GM10248 (cell line): ENCODE results near the gene SLC37A1.
A peak's percentile ranks its signal among the peaks of the same experiment; 100 is the strongest.
"Not testable (repeated sequence)": the region's sequence is repeated elsewhere in the genome, so short reads cannot be mapped to it uniquely, and the experiment has no call there.

Source experiments
- CTCF ChIA-PET: fragments of 300-600 bp; sonication (Branson Sonifier 250); formaldehyde crosslinking; extraction: SDS; loops from one replicate; lab custom pipeline; 2021; ENCODE audit warnings: antibody characterized with exemption; lab: Yijun Ruan, JAX
- POLR2A ChIA-PET: fragments of 350-650 bp; sonication (Branson Sonifier 250); formaldehyde crosslinking; extraction: SDS; loops from one replicate; lab custom pipeline; 2020; ENCODE audit warnings: antibody characterized with exemption; lab: Yijun Ruan, JAX
- DNase-seq: peaks from one replicate; pipeline ENCODE4 v3.0.0; 2012; ENCODE audit errors: extremely low spot score
- TF ChIP-seq, protein P1 (sequence below): IDR thresholded peaks from 2 replicates; pipeline ENCODE4 v1.5.1; 2012; ENCODE audit warnings: mild to moderate bottlenecking, low read depth; ENCODE audit errors: extremely low read depth, missing control alignments, control extremely low read depth

Gene SLC37A1

DNA sequence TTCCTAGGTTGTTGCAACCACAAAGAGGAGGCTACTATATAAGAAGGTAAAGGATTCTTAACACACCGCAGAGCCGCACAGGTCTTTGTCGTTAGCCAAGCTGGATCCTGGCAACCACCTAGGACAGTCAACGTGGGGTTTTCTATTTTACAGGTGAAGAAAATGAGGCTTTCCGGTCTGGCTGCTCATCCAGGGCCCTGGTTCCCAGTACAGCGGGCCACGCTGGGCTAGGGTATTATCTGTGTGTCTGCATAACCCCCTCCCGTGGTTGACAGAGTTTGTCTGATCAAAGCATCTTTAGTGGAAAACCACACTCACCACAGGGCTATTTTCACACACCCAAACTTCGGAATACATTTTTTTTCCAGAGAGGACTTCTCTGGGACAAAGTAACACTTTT is 100.7 kb downstream of the SLC37A1 start:
- POLR2A ChIA-PET: no interaction called here
- CTCF ChIA-PET: no interaction called here
- no peak for DNase-seq
- TF ChIP-seq, protein P1, sequence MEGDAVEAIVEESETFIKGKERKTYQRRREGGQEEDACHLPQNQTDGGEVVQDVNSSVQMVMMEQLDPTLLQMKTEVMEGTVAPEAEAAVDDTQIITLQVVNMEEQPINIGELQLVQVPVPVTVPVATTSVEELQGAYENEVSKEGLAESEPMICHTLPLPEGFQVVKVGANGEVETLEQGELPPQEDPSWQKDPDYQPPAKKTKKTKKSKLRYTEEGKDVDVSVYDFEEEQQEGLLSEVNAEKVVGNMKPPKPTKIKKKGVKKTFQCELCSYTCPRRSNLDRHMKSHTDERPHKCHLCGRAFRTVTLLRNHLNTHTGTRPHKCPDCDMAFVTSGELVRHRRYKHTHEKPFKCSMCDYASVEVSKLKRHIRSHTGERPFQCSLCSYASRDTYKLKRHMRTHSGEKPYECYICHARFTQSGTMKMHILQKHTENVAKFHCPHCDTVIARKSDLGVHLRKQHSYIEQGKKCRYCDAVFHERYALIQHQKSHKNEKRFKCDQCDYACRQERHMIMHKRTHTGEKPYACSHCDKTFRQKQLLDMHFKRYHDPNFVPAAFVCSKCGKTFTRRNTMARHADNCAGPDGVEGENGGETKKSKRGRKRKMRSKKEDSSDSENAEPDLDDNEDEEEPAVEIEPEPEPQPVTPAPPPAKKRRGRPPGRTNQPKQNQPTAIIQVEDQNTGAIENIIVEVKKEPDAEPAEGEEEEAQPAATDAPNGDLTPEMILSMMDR: no peak

DNA sequence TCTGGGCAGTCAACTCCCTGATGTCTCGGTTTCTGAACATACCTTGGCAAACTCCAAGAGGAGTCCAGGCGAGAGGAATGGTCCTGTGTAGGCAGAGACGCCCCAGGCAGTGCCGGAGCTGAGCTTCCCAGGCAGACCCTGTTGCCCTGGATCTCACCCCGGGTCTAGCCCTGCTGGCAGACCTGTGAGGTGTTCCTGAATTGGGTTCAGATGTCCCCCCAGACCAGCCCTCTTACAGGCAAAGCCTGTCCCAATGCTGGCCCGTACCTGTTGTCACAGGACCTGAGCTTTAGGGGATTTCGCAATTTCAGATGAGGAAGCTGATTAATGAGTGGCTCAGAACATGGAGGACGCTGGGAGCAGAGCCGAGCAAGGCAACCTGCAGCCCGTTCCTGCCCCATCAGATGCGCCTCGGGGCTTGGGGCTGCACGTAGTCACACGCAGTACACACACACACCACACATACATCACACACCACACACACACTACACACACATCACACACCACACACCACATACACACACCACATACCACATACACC is 101.2 kb downstream of the SLC37A1 start:
- POLR2A ChIA-PET: no interaction called here
- TF ChIP-seq, protein P1: no peak

DNA sequence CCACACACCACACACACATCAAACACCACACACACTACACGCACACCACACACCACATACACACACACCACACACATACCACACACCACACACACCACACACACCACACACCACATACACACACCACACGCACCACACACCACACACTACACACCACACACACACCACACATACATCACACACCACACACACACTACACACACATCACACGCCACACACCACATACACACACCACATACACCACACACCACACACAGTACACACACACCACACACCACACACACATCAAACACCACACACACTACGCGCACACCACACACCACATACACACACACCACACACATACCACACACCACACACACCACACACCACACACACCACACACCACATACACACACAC is 101.7 kb downstream of the SLC37A1 start:
- CTCF ChIA-PET, POLR2A ChIA-PET, DNase-seq: not testable (repeated sequence)

More for the DNA sequence above, 101.2 kb downstream of the SLC37A1 start:
- peak; percentile 58 for DNase-seq
- CTCF ChIA-PET: no interaction called here

DNA sequence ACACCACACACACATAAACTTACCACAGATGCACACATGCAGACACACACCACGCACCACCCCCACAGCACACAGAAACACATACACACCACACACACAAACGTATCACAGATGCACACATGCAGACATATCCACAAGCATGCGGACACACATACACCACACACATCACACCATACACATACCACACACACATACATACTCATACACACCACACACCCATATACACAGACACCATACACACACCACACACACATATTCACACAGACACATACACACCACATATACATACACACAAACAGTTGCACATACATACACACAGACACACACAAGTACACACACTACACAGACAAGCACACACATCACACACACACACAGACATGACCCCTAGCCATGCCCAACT is 102.3 kb downstream of the SLC37A1 start:
- DNase-seq: no peak
- TF ChIP-seq, protein P1: no peak
- POLR2A ChIA-PET: no interaction called here
- CTCF ChIA-PET: interaction anchor here (1.5 kb wide), 1 partner anchor 22 kb away, joined by 3 read pairs; no protein-coding TSS in a partner anchor

DNA sequence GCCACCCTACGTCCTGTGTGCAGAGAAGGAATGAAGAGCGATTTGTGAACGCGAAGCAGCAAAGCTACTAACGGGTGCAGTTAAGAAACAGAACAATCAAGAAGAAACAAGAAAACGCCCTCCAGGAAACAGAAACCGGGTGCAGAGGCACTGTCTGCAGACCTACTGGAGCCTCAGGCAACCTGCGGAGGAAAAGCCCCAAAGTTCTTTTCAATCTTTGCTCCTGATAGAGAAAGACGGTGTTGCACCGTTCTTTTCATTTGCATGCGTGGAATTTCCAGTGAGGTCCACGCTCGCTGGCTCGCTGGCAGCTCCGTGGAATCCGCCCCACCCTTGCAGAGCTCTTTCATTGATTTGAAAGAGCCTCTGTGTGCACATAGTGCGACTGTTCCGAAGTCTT is 102.8 kb downstream of the SLC37A1 start:
- CTCF ChIA-PET: interaction anchor here (1.5 kb wide), 1 partner anchor 21 kb away, joined by 3 read pairs; no protein-coding TSS in a partner anchor
- DNase-seq: no peak
- POLR2A ChIA-PET: no interaction called here
- TF ChIP-seq, protein P1: no peak

DNA sequence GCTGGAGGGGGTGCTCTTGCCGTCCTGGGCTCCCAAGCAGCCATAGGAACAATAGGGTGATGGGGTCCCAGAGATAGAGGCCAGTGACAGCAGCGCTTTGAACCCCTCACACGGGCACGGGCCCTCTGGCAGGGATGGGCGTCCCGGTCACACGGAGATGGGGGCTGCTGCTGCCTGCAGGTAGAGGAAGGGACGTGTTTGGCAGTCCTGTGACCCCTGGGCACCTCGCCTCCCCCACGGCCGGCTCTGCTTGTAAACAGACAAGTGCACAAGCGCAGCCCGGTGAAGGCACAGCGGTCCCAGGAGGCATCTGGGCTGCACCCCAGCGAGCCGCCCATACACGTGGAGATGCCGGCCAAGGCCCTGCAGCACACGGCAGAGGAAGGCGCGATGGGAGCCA is 103.3 kb downstream of the SLC37A1 start:
- no peak for DNase-seq
- CTCF ChIA-PET: interaction anchor here (1.5 kb wide), 1 partner anchor 21 kb away, joined by 3 read pairs; no protein-coding TSS in a partner anchor
- POLR2A ChIA-PET: no interaction called here
- TF ChIP-seq, protein P1: no peak

DNA sequence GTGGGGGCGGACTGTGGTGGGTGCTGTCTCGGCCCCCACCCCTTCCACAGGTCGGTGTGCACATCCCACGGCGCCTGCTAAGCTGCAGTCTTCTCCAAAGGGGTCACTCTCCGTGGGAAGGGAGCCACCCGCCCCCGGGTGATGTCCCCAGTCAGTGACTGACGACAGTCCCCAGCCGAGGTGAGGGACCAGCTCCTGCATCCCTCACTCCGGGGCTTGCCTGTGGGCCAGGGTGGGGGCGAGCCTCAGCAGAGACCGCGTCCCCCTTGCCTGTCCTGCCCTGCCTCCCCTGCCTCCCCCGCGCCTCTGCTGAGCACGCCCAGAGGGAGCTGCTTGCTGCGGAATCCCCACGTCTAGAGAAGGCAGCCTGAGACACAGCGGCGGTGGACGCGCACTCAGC is 103.8 kb downstream of the SLC37A1 start:
- POLR2A ChIA-PET: no interaction called here
- CTCF ChIA-PET: interaction anchor here (1.5 kb wide), 1 partner anchor 20 kb away, joined by 3 read pairs; no protein-coding TSS in a partner anchor
- DNase-seq: no peak
- TF ChIP-seq, protein P1: no peak
